Activated CD4-positive, alpha-beta T cell treated with anti-CD3 and anti-CD28 coated beads, Interleukin-10, Interleukin-2, amounts not matched to agents 100 ng/mL and 50 ng/mL, durations not matched to agents 16 hours and 8 hours (primary cell): Measurements from ENCODE around the gene KLHL42.
"Not testable (repeated sequence)": the region's sequence is repeated elsewhere in the genome, so short reads cannot be mapped to it uniquely, and the experiment has no call there.

Source experiments
- DNase-seq: peaks from one replicate; pipeline ENCODE4 v3.0.0-alpha.2; 2020

The KLHL42 gene, protein sequence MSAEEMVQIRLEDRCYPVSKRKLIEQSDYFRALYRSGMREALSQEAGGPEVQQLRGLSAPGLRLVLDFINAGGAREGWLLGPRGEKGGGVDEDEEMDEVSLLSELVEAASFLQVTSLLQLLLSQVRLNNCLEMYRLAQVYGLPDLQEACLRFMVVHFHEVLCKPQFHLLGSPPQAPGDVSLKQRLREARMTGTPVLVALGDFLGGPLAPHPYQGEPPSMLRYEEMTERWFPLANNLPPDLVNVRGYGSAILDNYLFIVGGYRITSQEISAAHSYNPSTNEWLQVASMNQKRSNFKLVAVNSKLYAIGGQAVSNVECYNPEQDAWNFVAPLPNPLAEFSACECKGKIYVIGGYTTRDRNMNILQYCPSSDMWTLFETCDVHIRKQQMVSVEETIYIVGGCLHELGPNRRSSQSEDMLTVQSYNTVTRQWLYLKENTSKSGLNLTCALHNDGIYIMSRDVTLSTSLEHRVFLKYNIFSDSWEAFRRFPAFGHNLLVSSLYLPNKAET

DNA sequence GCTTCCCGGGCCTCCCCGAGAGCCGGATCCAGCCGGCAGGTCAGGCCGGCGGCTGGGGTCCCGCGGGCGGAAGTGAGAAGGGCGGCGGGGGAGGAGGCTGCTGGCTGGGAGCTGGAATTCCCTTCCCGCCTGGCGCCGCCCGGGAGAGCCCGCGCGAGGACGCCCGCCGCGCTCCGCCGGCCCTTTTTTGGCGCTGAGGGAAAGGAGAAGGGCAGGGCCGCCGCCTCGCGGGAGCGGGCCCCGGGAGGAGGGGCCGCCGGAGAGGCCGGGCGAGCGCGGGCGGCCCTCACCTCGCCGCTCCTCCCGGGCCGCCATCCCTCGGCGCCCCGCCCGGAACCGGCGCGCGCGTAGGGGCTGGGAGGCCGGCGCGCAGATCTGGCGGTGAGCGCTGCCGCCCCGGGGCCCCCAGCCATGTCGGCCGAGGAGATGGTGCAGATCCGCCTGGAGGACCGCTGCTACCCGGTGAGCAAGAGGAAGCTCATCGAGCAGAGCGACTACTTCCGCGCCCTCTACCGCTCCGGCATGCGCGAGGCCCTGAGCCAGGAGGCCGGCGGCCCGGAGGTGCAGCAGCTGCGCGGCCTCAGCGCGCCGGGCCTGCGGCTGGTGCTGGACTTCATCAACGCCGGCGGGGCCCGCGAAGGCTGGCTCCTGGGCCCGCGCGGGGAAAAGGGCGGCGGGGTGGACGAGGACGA is at the start of gene KLHL42, which contains the start of gene MANSC4:
KLHL42 (plus strand) TSS at position 314 of the 692 bp plus-strand sequence; CDS start at position 412, 98 bp downstream.
MANSC4 (minus strand) TSS at position 317 of the 692 bp plus-strand sequence. CDS start 8,960 bp downstream, outside the sequence.
- peak; percentile 73 for DNase-seq

DNA sequence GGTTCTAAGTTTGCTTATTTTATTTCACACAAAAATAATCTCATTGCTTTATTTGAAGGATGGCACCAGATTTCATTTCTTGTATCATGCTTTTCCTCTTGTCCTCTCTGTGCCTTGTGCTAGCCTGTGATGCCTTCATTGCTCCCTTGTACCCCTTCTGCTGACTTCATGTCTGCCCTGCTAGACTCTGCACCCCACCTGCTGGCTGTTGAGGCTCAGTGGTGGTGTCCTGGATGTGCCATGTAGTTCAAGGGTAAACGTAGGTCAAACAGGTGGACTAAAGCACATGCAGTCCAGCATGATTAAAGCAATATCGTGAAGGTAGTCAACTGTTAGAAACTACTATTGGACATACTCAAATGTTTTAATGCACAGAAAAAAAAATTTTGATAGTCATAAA is 47.8 kb upstream of the KLHL42 start:
- DNase-seq, result peak; percentile 22

DNA sequence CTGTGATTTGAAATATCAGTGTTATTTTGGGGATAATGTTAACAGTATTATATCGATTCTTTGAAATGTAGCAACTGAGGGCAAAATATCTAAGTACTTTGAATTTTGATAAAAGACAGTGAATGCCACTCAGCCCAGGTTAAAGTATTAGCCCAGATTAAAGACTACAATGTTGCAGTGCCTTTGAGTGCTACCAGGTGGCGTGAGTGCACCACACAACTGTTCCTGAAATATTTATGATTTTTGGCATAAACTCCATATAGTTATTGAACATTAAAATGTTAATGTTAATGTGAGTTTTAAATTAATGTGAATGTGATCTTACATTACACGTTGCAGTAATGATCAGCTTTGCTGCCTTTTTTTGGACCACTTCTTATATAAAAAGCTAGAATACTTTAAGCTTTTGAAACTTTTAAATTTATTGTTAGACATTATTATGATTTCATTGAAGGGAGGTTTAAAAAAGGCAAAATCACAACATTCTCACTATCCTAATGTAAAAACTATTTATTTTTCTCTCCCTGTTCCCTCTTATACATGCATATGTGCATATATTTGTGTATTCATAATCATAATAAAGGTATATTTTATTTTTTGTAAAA is 46.9 kb upstream of the KLHL42 start:
- DNase-seq, result peak; percentile 38

DNA sequence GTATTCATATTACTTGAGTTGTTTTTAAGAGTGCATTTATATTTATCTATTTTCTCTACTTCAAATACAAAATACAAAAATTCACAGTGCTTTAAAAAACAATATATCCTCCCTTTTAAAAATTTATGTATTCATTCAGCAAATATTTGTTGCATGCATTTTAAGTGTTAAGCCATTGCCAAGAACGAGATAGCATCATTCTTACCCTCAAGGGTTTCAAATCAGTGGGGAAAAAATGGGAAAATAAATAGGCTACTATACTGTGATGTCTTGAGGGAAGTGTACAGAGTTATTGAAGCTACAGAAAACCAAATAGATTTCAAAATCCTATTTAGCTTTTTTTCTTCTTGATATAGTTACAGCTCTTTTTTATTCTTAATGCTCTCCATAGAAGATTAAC is 46.2 kb upstream of the KLHL42 start:
- no peak for DNase-seq

DNA sequence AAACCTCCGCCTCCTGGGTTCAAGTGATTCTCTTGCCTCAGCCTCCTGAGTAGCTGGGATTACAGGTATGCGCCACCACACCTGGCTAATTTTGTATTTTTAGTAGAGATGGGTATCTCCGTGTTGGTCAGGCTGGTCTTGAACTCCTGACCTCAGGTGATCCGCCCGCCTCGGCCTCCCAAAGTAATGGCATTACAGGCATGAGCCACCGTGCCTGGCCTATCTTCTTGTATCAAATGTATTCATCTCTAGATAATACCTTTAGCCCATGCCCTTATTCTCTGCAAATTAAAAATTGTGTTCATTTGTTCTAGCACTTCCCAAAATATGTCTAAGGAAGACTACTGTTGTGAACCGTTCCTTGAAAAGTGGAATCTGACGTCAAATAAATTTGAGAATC is 45.7 kb upstream of the KLHL42 start:
- not testable (repeated sequence) for DNase-seq

DNA sequence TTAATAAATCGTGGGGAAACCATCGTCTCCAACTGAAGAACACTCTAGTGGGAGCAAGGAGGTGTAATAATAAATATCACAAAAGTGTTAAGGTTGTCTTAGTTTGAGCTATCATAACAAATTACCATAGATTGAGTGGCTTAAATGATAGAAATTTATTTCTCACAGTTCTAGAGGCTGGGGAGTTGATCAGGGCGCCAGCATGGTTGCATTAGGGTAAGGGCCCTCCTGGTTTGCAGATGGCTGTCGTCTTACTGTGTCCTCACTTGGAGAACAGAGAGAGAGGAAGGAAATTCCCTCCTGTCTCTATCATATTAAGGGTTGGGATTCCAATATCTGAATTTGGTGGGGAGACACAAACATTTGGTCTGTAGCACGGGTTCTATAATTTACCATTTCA is 36.4 kb upstream of the KLHL42 start:
- DNase-seq, result no peak

DNA sequence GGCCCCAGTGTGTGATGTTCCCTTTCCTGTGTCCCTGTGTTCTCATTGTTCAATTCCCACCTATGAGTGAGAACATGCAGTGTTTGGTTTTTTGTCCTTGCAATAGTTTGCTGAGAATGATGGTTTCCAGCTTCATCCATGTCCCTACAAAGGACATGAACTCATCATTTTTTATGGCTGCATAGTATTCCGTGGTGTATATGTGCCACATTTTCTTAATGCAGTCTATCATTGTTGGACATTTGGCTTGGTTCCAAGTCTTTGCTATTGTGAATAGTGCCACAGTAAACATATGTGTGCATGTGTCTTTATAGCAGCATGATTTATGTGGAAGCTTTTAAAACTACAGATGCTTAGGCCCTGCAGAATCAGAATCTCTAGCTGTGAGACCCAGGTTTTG is 34.3 kb upstream of the KLHL42 start:
- not testable (repeated sequence) for DNase-seq

DNA sequence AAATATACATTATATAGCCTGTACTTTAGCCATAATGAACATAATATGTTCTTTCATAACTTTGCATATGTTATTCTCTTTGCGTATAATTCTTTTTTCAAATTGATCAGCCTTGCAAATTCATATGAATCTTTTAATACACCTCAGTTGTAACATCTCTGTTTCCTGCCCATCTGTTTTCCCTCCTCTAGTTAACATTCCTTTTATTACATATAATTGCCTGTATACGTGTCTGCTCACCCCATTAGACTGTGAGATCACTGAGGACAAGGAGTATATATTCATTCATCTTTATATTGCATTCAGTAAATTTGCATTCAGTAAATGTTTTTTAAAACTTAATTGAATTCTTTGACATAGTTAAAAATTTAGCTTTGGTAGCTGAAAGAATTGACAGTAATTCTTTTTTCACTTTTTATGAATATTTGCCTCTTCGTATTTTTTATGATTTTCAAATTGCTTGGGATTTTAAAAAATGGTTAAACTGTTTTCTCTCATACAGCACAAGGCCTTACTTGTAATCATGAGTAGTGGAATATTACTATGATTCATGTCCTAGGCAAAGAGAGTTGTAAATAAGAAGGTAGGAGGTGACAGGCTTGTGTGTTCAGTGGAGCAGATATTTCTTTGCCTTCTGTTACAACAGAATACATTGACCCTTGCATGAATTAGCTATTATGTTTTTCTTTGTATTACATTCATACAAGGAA is 32.8 kb upstream of the KLHL42 start:
- DNase-seq, result no peak

DNA sequence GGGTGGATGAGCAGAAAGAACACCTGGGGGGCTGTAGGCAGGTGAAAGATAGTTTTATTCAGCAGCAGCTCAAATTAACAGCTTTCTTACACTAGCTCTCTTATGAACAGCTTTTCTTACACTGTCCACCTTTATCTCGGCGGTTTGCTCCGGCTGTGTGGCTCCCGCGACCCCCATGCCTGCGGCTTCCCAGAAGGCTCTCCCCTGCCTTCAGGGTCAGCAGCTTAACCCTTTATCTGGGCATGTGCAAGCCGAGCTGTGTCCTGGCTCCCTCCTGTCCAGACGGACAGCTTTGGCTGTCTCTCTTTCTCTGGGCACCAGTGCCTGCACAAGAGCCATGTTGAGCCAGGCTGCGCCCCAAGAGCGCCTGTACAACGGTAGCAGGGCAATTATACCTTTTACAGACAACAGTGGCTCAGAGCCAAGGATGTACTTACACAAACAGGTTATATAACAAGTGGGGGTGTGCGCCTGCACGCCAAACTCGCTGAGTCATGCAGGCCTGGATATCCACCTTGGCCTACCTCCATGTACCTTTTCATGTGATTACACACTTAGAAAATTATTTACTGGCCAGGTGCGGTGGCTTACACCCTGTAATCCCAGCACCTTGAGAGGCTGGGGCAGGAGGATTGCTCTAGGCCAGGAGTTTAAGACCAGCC is 28.5 kb upstream of the KLHL42 start:
- no peak for DNase-seq

DNA sequence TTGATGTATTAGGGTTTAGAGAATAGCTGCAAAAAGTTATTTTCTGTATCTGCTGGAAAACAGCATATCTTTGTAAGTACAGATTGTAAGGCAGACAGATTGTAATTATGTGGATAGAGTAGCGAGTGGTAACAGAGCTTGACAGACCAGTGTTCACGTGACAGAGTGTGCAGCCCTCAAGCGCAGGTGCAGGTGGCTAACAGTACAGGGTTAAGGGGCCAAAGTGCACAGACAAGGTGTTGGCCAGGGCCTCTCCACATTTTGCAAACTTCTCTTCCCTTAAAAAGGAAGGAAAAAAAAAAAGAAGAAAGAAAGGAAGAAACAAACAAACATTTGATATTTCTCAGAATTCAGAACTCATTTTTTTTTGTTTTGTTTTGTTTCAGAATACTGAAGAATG is 25.2 kb upstream of the KLHL42 start:
- no peak for DNase-seq

DNA sequence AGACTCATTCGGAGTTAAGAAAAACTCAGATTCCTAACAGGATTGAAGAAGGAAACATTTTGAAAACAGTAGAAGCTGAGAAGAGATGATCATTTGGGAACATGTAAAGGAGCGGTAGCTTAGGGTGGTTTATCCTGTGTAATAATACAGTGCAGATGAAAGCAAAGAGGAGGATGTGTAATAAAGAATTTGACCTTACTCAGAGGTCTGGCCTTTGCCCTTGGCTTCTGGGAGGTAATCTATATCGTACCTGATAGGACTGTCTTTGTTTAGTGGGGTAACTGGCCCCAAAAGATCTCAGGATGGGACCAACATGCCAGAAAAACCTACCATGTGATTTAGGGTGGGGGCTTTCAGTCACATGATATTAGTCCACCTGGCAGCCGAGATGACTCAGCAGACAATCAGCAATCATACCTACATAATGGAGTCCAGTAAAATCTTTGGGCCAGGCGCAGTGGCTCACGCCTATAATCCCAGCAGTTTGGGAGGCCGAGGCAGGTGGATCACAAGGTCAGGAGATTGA is 23.3 kb upstream of the KLHL42 start:
- DNase-seq, result no peak

DNA sequence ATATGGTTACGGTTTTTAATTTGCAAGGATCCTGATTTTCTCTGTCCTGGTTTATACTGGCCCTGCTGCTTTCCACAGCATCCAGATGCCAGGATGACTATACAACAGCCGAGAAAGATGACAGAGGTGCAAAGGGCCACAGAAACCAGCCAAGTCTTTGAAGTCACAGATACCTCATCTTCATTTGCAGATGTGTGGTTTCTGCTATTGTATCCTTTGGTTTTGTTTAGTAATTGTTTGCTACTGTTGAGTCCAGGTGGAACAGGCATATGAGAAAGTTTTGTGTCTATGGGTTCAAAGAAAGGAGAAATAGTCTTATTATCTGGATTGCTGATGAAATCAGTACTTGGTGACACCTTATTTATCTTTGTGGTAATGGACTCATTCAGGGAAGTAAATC is 17.3 kb upstream of the KLHL42 start:
- peak; percentile 58 for DNase-seq

DNA sequence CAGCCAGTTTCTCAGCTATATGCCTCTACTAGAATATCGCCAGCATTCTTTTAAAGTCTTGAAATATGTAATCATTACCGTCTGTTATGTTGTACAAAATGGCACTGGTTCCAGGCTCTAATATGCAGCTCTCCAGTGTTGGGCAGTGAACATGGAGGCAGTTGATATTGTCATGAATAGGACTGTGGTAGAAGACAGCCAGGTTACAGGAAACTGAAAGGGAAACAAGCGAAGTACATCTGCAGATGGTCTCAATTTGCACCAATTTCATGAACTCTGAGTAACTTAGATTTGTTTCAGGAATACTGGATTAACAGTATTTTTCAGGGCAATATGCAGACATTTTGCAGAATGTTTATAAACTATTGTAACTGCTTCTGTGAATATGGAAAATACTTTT is 13.4 kb upstream of the KLHL42 start:
- DNase-seq, result no peak

DNA sequence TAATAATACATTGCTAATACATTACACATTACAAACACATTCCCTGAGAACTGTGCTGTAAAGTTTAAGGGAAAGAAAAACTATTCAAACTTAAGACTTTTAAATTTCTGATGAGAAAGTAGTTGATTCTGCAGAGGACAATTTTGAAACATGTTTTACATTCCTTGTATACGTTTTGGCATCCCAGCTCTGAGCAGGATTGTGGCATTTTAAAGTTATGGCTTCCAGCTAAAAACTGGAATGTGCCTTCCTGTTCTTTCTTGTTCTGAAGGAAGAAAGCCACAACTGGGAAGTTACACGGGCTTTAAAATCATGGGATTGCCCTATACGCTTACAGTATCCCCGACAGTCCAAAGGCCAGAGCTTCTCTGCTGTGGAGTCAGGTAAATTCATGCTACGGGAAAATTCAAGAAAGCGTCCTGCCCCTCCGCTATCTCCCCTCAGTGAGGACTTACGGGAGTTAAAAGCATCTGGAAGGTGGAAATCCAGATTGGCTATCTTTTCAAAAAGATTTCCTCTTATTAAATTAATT is 10.8 kb upstream of the KLHL42 start:
- DNase-seq, result no peak

DNA sequence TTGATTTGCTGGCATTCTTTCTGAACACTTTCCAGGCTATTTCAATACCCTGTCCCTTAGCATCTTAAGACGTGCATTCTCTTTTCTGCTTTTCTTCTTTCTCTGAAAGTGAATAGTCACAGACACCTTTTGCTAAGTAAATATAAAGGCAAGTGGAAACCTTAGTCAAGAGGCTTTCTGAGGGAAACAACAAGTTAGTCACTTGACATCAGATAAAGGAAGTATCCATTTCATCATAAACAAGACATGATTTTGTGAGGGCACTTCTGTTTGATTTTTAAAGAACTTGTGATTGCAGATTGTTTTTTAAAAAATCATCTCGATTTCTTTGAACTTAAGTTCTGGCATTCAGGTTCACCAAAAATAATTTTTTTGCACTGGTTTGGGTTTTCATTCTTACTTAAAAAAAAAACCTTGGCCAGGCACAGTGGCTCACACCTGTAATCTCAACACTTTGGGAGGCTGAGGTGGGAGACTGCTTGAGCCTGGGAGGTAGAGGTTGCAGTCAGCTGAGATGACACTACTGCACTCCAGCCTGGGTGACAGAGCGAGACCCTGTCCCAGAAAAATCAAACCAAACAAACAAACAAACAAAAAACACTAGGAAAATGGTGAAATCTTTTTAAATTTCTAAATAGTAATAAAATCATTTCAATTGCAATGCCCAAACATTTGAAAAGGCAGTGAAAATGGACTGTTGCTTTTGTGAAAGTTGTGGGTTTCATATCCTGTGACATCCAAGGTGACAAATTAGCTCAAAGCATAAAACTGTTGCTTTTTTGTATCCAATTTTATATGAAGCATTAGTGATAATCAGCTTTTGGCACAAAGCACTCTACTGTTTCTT is 8.3 kb upstream of the KLHL42 start:
- no peak for DNase-seq

DNA sequence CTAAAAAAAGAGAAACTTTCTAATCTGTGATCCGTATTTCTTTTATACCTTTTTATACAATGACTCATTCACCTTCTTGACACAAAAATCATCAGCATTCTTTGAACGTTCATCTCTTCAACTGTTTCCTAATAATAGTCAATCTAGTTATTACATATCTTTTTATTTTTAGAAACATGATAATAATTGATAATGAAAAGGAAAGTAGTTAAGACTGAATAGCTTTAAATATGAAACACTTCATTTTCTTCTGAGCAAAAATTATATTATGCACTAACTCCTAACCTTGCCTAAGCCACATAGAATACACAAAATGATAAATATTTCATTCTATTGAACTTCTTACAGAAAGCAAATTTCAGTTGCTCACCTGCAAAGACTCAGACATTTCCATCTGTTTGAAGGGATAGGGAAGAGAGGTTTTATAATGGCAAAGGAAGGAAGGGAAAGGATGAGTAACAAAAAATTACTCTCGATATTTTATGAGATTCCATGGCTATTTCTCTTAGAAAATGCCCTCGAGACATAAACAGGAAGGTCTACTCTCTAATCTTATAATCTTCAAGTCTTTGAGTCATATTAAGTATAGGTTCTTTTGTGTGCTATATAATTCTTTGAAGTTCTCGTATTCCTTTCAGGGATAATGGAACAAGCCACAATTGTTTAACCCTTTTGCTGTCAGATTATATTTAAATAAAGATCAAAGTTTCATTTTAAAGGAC is 7.5 kb upstream of the KLHL42 start:
- DNase-seq, result no peak

DNA sequence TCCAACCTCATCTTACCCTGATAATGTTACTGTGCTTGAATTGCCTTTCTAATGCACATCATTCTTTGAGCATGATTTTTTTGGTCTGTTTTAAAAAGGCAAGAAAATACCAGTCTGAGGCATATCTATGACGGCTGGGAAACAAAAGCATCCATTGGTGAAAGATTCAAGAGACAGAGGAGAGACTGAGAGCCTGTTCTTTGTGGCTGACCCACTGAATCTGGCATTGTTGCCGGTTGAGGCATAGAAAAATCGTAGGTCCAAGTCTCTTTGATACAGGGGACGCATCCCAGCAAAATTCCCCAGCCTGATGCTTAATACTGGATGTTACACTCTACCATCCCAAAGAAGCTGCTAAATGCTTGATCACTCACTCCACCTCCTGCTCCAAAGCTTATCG is 2.9 kb upstream of the KLHL42 start:
- DNase-seq, result no peak

DNA sequence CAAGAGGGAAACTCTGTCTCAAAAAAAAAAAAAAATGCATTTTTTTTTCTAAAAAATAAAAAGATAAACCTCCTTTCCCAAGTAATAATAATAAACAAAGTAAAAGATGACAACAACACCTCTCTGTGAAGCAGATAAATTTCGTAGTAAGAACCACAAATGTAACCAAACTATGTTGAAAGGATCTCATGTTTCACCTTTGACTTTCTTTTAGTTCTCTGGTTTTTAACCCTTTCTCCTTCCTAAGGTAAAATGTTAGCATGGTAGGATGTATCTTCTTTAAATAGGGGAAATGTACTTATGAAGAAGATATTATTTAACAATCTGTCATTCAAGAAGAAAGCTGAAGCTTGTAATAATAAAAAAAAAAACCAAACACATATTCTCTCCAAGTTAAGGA is 1.8 kb upstream of the KLHL42 start:
- DNase-seq, result no peak

DNA sequence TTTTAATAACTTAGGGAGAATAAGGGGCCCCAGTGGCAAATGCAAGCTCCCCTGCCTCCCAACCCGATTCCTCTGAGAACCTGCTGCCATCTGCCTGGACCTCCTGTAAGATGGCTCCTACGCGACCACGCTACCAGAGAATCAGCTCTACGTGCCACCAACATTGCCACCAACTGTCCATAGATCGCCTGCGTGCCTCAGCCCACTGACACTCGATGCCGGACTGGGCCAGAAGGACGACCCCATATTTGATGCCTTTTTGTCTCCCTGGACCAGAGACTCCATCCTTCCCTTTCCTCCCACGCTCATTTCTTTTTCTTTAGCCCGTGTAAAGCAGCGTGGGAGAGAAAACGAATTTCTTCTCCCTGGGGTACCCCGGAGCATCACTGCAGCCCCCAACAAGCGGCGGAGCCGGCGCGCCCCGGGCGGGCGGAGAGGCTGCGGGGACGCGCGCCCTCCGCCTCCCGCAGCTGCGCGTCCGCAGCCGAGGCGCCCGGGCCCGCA is 565 bp upstream of the KLHL42 start:
- peak; percentile 21 for DNase-seq
